ENCODE data around the gene NCOR1. TPM values are rescaled to one million over a fixed set of nuclear protein-coding genes. Genes with fewer than 3 reads are reported as not detected.

NCOR1 gene
- polyA plus RNA-seq, 1 of the 3 experiments (the other 2 are of a cell fraction), result 42.1 TPM

DNA sequence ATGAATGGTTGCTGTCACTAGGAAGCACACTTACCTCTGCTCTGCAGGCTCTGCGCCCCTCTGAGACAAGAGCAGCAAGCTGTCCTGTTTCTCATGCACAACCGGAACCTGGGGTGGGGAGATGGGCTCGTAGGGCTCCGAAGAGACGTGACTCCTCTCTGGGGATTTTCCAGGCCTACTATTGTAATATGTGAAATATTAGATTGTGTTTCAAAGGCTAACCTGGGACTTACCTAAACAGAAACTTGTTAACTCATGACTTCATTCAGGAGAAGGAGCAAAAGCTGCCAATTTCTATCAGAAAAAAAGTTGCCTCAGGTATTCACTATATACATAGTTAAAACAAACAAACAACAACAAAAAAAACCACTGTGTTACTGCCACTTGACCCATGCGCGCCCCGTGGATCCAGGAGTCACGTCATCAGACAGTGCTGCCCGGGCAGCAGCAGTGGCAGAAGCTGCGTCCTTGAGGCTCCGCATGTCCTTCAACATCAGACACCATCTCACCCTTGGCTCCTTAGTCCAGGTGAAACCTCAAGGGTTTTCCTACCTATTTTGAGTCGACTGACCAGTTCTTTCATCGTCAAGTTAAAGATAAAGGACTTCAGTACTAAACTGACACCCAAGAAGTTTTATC is 166.4 kb downstream of the NCOR1 start:
- peaks cover 43% of the 10 kb centered on the region for H3K79me2 ChIP-seq (ENCODE audit: insufficient read depth)
- no peak overlapping the region for H3K9ac ChIP-seq
- CTCF ChIA-PET, result interaction anchor here (1.0 kb wide), 1 partner anchor 10 kb away, joined by 3 read pairs; no protein-coding TSS in a partner anchor
- WGBS (ENCODE audit: low lambda C conversion rate), result 92% methylated on average over 14 of the region's 14 CpGs
- POLR2A ChIA-PET, result no interaction called here
- H4K20me1 ChIP-seq (ENCODE audit: insufficient read depth), result no peaks in the 10 kb centered on the region
- no peaks in the 10 kb centered on the region for H3K27me3 ChIP-seq (ENCODE audit: insufficient read depth)
- no peak overlapping the region for H2AFZ ChIP-seq (ENCODE audit: low read depth)
- peaks cover 7% of the 10 kb centered on the region for H3F3A ChIP-seq (replicated peaks; ENCODE audit: insufficient read depth)
- no peaks in the 10 kb centered on the region for H3K4me1 ChIP-seq (ENCODE audit: control insufficient read depth in 1 of 2, insufficient read depth in 2 of 2, low read depth in 1 of 2, low read length in 1 of 2)
- no peak for DNase-seq
- no peaks in the 10 kb centered on the region for H3K9me3 ChIP-seq
- H3K4me2 ChIP-seq, result no peak overlapping the region
- no peak overlapping the region for H3K4me3 ChIP-seq (ENCODE audit: low read depth in 2 of 2, low read length in 1 of 2)
- no peak overlapping the region for H3K27ac ChIP-seq (ENCODE audit: low read depth in 2 of 2, low read length in 1 of 2)
- peaks cover 32 to 73% of the 10 kb centered on the region in 2 experiments for H3K36me3 ChIP-seq (replicated peaks in 1 of 2; ENCODE audit: control insufficient read depth in 1 of 2, insufficient read depth in 2 of 2, low read length in 1 of 2)
- no peaks in the 10 kb centered on the region for H3K9me2 ChIP-seq
- TF ChIP-seq, protein P1, sequence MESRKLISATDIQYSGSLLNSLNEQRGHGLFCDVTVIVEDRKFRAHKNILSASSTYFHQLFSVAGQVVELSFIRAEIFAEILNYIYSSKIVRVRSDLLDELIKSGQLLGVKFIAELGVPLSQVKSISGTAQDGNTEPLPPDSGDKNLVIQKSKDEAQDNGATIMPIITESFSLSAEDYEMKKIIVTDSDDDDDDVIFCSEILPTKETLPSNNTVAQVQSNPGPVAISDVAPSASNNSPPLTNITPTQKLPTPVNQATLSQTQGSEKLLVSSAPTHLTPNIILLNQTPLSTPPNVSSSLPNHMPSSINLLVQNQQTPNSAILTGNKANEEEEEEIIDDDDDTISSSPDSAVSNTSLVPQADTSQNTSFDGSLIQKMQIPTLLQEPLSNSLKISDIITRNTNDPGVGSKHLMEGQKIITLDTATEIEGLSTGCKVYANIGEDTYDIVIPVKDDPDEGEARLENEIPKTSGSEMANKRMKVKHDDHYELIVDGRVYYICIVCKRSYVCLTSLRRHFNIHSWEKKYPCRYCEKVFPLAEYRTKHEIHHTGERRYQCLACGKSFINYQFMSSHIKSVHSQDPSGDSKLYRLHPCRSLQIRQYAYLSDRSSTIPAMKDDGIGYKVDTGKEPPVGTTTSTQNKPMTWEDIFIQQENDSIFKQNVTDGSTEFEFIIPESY (IDR thresholded peaks at IDR 0.05; ENCODE audit: borderline replicate concordance, low read depth), result no peak
- TF ChIP-seq GABPA (IDR thresholded peaks at IDR 0.05; ENCODE audit: low read depth) (no peak), RXRA (IDR thresholded peaks at IDR 0.05; ENCODE audit: borderline replicate concordance, low read depth) (no peak), MXI1 (IDR thresholded peaks at IDR 0.05; ENCODE audit: low read depth, low read length) (no peak), SMC3 (IDR thresholded peaks at IDR 0.05; ENCODE audit: low read depth, low read length) (no peak), TEAD4 (IDR thresholded peaks at IDR 0.05; ENCODE audit: borderline replicate concordance, insufficient read depth) (no peak), MAX (IDR thresholded peaks at IDR 0.05; ENCODE audit: low read depth) (no peak), TAF1 (IDR thresholded peaks at IDR 0.05; ENCODE audit: borderline replicate concordance, low read depth, low read length) (no peak), EP300 (IDR thresholded peaks at IDR 0.05; ENCODE audit: borderline replicate concordance in 1 of 2, low read depth in 1 of 2, low read length in 1 of 2) (no peak), EZH2phosphoT487 (IDR thresholded peaks at IDR 0.05; ENCODE audit: borderline replicate concordance, low read depth) (no peak), CHD2 (IDR thresholded peaks at IDR 0.05; ENCODE audit: low read length, partially characterized antibody) (no peak), RCOR1 (IDR thresholded peaks at IDR 0.05; ENCODE audit: low read length) (no peak), MEF2A (IDR thresholded peaks at IDR 0.05; ENCODE audit: borderline replicate concordance, low read depth) (no peak), YY1 (IDR thresholded peaks at IDR 0.05; ENCODE audit: low read depth) (no peak), PBX3 (IDR thresholded peaks at IDR 0.05) (no peak), RAD21 (IDR thresholded peaks at IDR 0.05; ENCODE audit: low read length) (no peak), ELF1 (IDR thresholded peaks at IDR 0.05) (no peak), SIN3A (IDR thresholded peaks at IDR 0.05; ENCODE audit: borderline replicate concordance, low read depth, low read length) (no peak)
- TF ChIP-seq, protein P2, sequence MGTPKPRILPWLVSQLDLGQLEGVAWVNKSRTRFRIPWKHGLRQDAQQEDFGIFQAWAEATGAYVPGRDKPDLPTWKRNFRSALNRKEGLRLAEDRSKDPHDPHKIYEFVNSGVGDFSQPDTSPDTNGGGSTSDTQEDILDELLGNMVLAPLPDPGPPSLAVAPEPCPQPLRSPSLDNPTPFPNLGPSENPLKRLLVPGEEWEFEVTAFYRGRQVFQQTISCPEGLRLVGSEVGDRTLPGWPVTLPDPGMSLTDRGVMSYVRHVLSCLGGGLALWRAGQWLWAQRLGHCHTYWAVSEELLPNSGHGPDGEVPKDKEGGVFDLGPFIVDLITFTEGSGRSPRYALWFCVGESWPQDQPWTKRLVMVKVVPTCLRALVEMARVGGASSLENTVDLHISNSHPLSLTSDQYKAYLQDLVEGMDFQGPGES (IDR thresholded peaks at IDR 0.05; ENCODE audit: low read depth, low read length), result no peak
